HG02763 (cell line): ENCODE measurements around the gene SNX2.

Experiments used
- ATAC-seq: cut with Tn5 transposase; IDR thresholded peaks from one replicate; pipeline ENCODE4 v1.9.1; 2021; ENCODE audit warnings: mild to moderate bottlenecking, moderate library complexity; ENCODE audit not compliant: unreplicated experiment

Gene SNX2

DNA sequence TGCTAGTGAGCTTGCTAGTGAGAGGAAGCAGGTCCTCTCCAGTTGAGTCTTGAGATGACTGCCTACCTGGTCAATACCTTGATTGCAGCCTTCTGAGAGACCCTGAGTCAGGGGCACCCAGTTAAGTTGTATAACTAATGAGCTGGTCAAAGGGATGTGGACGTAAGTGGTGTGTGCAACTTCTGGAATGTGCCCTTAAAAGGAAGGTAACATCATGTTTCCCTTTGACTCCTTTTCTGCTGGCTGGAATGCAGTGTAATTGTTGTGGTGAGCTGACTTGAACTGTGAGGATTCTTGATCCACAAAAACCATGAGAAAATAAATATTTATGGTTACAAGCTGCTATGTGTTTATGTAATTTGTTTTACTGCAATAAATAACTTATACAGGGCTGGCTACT is 2.4 kb upstream of the SNX2 start:
- no peak for ATAC-seq

DNA sequence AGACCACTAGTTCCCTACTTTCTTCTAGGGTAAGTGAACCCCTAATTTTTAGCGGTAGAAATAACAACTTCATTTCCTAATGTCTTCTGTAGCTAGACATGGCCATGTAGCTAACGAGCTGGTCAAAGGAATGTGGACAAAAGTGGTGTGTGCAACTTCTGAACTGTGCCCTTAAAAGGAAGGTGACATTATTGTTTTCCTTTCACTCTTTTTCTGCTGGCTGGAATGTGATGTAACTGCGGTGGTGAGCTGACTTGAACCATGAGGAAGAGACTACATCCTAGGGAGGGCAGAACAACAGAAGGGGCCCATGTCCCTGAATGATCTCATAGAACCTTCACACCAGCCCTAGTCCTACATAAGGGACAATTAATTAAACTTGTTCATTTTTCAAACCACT is 1.3 kb upstream of the SNX2 start:
- ATAC-seq = no peak

DNA sequence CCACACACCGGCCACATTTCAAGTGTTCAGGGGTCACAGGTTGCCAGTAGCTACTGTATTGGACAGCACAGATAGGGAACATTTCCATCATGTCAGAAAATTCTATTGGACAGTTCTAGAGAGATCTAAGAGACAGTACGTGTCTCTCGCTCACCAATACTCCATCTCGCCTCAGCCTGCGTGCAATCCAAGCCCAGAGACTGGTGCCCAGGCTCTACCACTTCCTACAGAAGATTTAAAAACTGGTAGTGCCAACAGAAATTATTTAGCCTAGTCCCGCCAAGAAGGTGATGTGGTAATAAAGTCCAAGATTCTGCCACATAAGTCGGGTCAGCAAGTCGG is 390 bp upstream of the SNX2 start:
- ATAC-seq = peak; percentile 25

DNA sequence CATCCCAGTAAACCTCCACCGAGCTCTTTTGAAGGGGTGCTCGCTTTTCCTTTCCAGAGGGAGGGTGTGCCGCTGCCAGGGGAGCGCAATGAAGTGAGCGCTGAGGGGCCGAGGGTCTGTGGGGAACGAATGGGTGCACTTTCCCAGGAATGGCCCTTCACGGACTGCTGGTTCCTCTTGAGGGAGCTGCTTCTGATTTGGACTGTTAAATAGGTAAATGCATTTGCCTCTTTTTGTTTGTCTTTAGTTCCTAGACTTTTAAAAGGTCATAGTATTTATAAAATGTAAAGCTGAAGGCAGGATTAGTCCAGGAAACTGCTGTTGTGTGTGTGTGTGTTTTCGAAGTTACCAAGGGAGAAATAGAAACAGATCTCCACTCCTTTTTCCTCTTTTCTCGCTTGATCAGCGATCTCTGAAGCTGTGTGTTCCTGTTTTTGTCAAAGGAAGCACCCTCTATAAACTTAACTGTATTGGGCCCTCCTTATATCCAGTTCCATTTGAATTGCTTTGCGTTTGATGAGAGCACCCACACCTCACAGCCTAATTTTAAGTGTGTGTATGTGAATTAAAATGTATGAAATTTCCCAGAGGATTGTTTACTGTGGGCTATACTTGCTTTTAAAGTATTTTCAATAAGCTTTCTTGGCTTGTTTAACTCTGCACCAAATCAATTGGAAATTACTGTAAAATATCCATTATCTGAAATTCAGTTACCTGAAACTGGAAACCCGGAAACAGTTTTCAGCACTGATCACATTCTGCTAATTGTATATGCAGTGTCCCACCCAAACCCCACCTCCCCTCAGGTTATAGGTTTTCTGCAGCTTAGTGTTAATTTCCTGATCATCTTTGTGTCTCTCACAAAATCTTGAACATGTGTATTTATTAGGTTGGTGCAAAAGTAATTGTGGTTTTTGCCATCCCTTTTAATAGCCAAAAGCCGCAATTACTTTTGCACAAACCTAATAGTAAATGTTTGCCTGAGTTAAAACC is 966 bp downstream of the SNX2 start:
- no peak for ATAC-seq

DNA sequence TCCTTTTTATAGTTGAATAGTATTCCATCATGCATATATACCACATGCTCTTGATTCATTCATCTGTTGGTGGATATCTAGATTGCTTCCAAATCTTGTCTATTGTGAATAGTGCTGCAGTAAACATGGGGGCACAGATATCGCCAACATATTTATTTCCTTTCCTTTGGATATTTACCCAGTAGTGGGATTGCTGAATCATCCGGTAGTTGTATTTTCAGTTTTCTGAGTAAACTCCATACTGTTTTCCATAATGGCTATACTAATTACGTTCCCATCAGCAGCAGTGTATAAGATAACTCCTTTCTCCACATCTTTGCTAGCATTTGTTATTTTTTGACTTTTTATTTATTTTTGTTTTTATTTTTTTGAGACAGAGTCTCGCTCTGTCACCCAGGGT is 3.3 kb downstream of the SNX2 start:
- no peak for ATAC-seq

DNA sequence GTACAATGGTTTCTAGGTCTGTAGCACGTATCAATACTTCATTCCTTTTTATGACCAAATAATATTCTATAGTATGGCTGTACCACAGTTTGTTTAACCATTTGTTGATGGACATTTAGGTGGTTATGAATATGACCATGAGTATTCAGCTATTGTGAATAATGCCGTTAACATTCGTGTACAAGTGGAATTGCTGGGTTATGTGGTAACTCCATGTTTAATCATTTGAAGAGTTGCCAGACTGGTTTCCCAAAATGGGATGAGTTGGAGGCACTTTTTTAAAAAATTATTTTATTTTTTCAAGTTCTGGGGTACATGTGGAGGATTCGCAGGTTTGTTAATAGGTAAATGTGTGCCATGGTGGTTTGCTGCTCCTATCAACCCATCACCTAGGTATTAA is 4.6 kb downstream of the SNX2 start:
- ATAC-seq = no peak

DNA sequence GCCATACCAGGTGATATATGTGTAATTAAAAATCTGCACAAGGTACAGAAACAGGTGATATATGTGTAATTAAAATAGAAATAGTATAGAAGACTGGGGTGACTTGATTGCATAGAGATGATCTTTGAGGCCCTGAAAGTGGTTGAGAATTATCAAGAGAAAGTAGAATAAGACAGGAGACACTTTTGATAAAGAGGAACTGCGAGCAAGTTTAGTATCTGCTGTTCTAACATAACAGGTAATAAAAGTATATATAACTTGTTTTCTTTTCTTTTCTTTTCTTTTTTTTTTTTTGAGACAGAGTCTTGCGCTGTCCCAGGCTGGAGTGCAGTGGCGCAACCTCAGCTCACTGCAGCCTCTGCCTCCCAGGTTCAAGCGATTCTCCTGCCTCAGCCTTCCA is 5.4 kb downstream of the SNX2 start:
- ATAC-seq = no peak

DNA sequence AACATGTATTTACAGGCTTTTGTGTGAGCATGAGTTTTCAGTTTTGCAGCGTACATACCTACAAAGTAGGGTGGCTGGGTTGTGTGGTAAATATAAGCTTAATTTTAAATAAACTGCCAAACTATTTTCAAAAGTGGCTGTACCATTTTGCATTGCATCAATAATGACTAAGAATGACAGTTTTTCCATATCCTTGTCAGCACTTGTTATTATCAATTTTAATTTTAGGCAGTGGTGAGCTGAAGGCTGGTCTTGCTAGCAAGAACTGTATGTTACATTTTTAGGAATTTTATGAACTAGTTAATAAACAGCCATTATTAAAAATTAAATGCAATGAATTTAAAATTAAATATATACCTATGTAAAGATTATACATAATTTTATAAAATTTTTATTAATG is 6.6 kb downstream of the SNX2 start:
- no peak for ATAC-seq

DNA sequence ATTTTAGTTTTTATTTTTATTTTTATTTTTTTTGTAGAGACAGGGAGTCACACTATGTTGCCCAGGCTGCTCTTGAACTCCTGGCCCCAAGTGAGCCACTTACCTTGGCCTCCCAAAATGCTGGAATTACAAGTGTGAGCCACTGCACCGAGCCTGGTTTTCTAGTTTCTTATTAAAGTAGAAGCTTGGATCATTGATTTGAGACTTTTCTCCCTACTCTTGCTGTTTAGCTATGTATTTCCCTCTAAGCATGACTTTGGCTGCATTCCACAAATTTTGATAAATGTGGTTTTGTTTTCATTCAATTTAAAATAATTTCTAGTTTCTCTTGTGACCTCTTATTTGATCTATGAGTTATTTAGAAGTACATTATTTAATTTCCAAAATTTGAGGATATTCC is 10.4 kb downstream of the SNX2 start:
- ATAC-seq = no peak

DNA sequence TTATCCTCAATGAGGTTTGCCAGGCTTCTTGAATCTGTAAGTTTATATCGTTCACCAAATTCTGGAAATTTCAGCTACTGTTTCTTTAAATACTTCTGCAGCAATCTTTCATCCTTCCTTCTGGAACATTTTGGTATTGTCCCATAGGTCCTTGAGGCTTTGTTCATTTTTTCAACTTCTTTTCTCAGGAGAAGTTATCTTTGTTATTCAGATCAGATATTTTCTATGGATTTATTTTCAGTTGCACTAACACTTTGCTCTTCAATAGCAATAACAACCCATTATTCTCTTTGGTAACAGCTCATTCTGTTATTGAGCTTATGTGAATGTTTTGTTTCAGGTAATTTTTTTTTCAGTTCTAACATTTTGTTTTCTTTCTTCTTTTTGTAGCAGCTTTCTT is 13.5 kb downstream of the SNX2 start:
- no peak for ATAC-seq

DNA sequence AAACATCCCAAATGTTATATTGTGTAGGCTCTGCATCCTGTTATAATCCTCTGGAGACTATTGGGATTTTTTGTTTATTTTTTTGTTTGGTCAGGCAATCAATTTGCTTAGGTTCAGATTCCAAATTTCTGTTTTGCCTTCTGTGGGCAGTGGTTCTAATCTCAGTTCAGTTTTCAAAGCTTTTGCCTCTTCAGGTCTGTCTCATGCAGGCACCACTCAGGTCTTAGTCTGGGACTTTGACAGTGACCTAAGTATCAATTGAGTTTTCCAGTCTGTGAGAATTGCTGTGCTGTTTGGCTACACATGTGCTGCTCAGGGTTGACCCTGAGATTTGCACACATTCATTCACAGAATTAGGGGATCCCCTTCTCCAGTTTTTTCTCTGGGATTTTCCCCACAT is 14.1 kb downstream of the SNX2 start:
- no peak for ATAC-seq

DNA sequence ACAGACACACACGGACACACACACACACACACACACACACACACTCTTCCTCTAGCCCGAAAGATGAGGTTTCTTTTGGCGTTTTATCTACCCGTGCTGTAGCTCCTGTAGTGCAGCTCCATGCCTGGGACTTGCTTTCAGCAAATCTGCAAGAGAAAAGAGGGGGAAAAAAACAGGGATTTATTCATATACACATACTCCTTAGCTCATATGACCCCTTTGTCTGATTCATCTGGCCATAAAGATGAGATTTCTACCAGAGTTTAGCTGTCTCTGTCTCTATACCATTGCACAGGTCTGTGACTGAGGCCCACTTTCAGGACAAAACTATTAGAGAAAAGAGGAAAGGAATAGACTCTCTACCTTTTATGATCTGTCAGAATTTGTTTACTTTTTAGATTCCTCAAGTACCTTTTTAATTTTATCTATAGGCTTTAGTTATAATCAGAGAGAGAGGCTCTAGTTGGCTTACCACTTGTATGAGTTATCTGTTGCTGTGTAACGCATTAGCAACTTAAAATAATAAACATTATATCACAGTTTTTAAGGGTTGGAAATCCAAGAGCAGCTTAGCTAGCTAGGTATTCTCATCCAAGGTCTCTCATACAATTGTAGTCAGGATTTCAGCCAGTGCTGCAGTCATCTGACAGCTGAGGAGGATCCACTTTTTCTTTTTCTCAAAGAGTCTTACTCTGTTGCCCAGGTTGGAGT is 14.7 kb downstream of the SNX2 start:
- no peak for ATAC-seq

DNA sequence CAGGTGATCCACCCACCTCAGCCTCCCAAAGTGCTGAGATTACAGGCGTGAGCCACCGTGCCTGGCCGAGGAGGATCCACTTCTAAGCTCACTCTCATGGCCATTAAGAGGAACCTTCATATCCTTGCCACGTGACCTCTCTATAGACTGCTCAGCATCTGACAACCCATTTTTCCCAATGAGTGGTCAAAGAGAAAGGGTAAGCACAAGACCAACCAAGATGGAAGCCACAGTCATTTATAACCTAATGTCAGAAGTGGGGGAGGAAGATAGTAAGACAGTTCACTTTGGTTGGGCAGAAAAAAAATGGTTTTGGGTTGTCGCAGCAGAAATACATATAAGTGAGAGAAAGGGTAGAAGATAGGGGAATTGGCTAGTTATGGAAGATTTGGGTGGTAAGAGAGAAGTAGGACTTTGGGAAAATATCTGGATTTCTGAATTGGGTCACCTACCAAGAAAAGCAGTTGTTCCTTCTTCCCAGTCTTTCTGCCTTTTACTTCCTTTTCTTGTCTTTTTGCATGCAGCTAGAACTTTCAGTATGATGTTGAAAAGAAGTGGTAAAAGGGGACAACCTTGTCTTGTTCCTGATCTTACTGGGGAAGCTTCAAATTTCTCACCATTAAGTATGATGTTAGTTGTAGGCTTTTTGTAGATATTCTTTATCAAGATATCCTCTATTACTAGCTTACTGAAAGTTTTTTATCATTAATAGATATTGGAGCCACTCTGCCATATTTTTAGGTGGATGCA is 15.6 kb downstream of the SNX2 start:
- ATAC-seq = no peak

DNA sequence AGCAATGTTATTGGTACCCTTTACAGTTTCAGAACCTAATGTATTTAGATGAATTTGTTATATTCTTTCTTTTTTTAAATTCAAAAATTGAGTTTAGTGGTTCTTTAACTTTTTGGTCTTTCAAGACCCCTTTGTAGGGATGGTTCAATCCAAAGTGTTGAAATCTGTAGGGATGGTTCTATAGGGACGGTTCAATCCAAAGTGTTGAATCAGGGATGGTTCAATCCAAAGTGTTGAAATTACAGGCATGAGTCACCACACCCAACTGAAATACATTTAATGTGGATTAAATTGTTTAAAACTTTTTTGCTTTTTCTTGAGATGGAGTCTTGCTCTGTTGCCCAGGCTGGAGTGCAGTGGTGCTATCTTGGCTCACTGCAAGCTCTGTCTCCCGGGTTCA is 30.6 kb downstream of the SNX2 start:
- no peak for ATAC-seq

DNA sequence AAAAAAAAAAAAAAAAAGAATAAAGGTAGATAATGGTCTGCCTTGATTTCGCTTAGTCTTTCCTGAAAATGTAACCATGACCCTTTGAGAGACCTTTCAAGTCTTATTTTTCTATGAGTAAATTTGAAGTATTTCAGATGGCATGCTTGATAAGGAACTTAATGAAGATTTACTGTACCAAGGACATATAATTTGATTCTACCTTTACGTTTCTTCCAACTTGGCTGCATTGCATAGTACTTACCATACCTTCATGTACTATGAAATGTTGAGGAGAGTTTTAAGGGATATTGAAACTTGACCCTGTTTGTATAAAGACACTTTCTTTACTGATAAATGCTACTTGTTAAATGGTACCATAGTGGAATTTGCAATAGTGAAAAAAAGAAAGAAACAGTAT is 35.5 kb downstream of the SNX2 start:
- ATAC-seq = no peak

DNA sequence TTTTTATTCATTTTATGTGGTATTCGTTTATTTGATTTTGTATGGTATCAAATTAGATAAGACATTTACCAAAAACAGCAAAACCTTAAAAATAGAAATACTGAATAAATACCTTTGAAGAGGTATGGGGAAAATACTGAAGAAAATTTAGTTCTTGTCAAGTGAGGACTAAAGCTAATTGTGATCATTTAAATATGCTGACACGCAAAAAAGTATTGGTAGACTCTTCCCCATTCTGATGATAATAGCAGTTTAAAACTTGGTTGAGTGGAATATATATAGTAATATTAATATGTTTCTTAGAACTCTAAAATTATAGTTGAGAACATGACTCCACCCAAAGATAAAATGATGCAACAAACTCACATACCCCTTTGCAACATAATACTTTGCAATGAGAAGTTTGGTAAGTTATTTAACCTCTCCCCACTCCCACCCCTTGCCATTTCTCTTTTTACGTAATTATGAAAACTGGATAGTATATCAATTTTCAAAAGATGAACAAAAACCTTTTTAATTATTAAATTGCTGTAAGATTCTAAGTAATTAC is 40.4 kb downstream of the SNX2 start:
- ATAC-seq = no peak

DNA sequence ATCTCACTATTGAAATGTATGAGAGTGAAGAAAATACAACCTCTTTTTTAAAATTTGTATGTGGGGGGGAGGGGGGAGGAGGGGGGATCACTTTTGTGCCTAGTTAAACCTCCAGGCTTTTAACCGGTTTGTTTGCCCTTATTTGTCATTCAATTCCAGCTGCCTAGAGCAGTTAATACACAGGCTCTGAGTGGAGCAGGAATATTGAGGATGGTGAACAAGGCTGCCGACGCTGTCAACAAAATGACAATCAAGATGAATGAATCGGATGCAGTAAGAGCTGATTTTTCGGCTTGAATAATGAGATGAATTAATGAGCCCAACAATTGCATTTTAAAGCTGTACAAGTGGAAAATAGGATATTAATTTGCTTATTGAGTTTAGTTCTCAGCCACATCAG is 41.9 kb downstream of the SNX2 start:
- ATAC-seq = no peak

DNA sequence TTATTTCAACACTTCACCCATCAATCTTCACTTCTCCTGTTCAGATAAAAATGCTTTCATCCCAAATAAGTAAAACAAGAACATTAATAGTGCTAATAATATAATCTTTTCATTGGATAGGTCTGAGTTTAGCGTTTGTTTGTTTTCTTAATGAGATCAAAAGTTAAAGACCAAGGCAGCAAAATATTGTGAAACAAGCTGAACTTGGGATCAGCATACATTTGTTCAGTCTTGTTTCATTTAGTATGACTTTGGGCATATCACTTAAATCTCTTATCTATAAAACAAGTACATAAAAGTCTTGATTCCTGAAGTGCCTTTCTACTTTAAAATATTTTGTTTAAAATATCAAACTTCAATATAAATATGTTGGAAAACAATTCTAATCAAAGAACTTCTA is 57.1 kb downstream of the SNX2 start:
- ATAC-seq = no peak

DNA sequence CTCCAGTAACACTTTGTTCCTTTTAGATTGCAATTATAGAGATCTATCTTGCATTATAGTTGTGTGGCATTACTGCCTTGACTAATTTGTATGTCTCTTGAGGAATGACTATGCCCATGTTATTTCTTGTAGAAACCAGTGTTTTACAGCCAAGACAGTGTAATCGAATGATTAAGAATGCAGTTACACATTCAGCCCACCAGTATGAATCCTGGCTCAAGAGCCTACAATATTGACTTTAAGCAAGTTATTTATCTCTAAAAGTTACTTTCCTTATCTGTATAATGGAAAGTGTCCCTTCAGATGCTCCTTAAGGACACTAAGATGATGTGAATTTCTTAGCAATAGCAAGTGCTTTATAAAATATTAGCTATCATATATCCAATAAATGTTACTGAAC is 60.8 kb downstream of the SNX2 start:
- ATAC-seq = no peak

DNA sequence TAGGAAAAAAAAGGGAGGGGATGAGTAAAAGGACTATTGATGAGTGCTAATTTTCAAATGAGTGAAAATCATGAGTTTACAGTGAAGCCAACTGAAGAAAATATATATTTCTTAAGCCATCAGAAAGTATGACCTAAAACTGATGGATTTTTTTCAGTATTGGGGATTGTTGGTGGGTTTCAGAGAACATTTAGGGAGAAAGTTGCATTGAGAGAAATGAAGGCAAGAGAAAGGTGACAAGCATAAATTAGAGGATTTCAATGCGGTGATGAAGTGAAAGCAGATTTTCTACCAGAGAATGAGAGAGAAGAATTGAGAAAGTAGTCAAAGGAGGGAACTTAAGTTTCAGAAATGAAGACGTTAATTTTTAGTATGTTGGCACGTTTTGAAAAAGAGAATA is 62.1 kb downstream of the SNX2 start:
- ATAC-seq = no peak

DNA sequence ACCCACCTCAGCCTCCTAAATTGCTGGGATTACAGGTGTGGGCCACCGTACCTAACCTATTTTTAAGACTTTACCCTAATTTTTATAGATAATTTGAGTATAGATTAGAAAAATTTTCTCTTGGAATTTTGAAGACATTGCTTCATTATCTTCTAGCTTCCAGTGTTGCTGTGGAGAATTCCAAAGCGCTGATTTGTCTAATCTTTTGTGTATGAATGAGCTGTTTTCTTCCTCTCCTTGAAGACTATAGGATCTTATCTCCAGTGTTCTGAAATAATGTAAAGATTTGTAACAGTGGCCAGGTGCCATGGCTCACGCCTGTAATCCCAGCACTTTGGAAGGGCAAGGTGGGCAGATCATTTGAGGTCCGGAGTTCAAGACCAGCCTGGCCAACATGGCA is 64.9 kb downstream of the SNX2 start:
- no peak for ATAC-seq
